AG04450 (cell line): ENCODE measurements around the gene ROCK1. TPM values are rescaled to one million over a fixed set of nuclear protein-coding genes. Genes with fewer than 3 reads are reported as not detected.

Source experiments
- polyA plus RNA-seq: library from polyadenylated mRNA; depleted of rRNA; stranded (reverse); fragments of >200 nt; gene quantifications from 2 replicates; pipeline ENCODE4 v1.2.3, GENCODE V29; 2011; rRNA removed
- small RNA-seq: library from RNA; depleted of rRNA; stranded (forward); fragments of <200 nt; gene quantifications from one replicate; pipeline ENCODE3, GENCODE V24; 2012; ENCODE audit warnings: low read depth; ENCODE audit not compliant: insufficient read length

Gene ROCK1
- polyA plus RNA-seq, 1 experiment, result 37.2 TPM

Small RNA genes within 50 kb of the gene (small RNA-seq; reads per million reads assigned to genes)
- gene RNU6-120P, result not detected

Other genes starting within 250 kb of the ROCK1 start
- 0.01 TPM in 1 of 2 replicates, not detected in the other for gene GREB1L, start 130.4 kb upstream of the ROCK1 start, polyA plus RNA-seq